SK-N-SH treated with all-trans-retinoic acid at 6 μM for 48 hours (cell line): ENCODE measurements around the gene ZCCHC7.

Experiments
- ATAC-seq: fragments of 200-7000 bp; cut with Tn5 transposase; 3 replicates; pipeline ENCODE4 v1.9.1; 2020; ENCODE audit warnings: mild to moderate bottlenecking, moderate library complexity
- ARNTL ChIP-seq: fragments of 450-650 bp; formaldehyde crosslinking; IDR thresholded peaks from 2 replicates; pipeline ENCODE4 v1.5.0; 2020; ENCODE audit warnings: low read depth, mild to moderate bottlenecking, moderate library complexity, borderline replicate concordance
- BACH2 ChIP-seq: fragments of 250-450 bp; sonication (Bioruptor Pico); IDR thresholded peaks from 2 replicates; pipeline ENCODE4 v1.9.0; 2021; ENCODE audit warnings: mild to moderate bottlenecking, borderline replicate concordance
- CSDC2 ChIP-seq: fragments of 250-450 bp; sonication (Bioruptor Pico); IDR thresholded peaks from 2 replicates; pipeline ENCODE4 v1.5.0; 2020; ENCODE audit warnings: mild to moderate bottlenecking, moderate library complexity
- ESRRG ChIP-seq: fragments of 250-450 bp; sonication (Bioruptor Pico); IDR thresholded peaks from 2 replicates; pipeline ENCODE4 v1.6.1; 2021; ENCODE audit warnings: mild to moderate bottlenecking
- GLIS3 ChIP-seq: fragments of 250-450 bp; sonication (Bioruptor Pico); IDR thresholded peaks from 2 replicates; pipeline ENCODE4 v1.5.0; 2020; ENCODE audit warnings: mild to moderate bottlenecking, moderate library complexity
- ISL1 ChIP-seq: fragments of 250-450 bp; sonication (Bioruptor Pico); IDR thresholded peaks from 2 replicates; pipeline ENCODE4 v2.1.2; 2022; ENCODE audit warnings: mild to moderate bottlenecking, moderate library complexity
- OSR1 ChIP-seq: fragments of 250-450 bp; sonication (Bioruptor Pico); IDR thresholded peaks from 2 replicates; pipeline ENCODE4 v1.8.0; 2022; ENCODE audit warnings: moderate library complexity, mild to moderate bottlenecking, inconsistent platforms
- PPARA ChIP-seq: fragments of 250-450 bp; sonication (Bioruptor Pico); IDR thresholded peaks from 2 replicates; pipeline ENCODE4 v1.5.0; 2020; ENCODE audit warnings: mild to moderate bottlenecking, borderline replicate concordance
- RARB ChIP-seq: fragments of 250-450 bp; sonication (Bioruptor Pico); IDR thresholded peaks from 2 replicates; pipeline ENCODE4 v1.8.0; 2021; ENCODE audit warnings: mild to moderate bottlenecking, moderate library complexity
- SNAI2 ChIP-seq: fragments of 250-450 bp; sonication (Bioruptor Pico); IDR thresholded peaks from 2 replicates; pipeline ENCODE4 v1.5.0; 2020; ENCODE audit warnings: mild to moderate bottlenecking, moderate library complexity
- TCF4 ChIP-seq: fragments of 250-450 bp; sonication (Bioruptor Pico); IDR thresholded peaks from 2 replicates; pipeline ENCODE4 v1.8.0; 2021; ENCODE audit warnings: mild to moderate bottlenecking, moderate library complexity, borderline replicate concordance
- TOX ChIP-seq: fragments of 250-450 bp; sonication (Bioruptor Pico); IDR thresholded peaks from 2 replicates; pipeline ENCODE4 v1.8.0; 2021; ENCODE audit warnings: mild to moderate bottlenecking, moderate library complexity, borderline replicate concordance
- ZC3H10 ChIP-seq: fragments of 250-450 bp; sonication (Bioruptor Pico); IDR thresholded peaks from 2 replicates; pipeline ENCODE4 v1.5.1; 2021; ENCODE audit warnings: mild to moderate bottlenecking, moderate library complexity
- ZFP3 ChIP-seq: fragments of 250-450 bp; sonication (Bioruptor Pico); IDR thresholded peaks from 2 replicates; pipeline ENCODE4 v1.5.0; 2020; ENCODE audit warnings: mild to moderate bottlenecking, moderate library complexity
- ZFP30 ChIP-seq: fragments of 450-650 bp; formaldehyde crosslinking; IDR thresholded peaks from 2 replicates; pipeline ENCODE4 v1.5.0; 2022; ENCODE audit warnings: mild to moderate bottlenecking, moderate library complexity
- ZNF565 ChIP-seq: fragments of 450-650 bp; formaldehyde crosslinking; conservative IDR thresholded peaks from 2 replicates; pipeline ENCODE4 v1.5.0; 2020; ENCODE audit warnings: low read depth, mild to moderate bottlenecking, moderate library complexity
- ZNF70 ChIP-seq: fragments of 450-650 bp; formaldehyde crosslinking; IDR thresholded peaks from 2 replicates; pipeline ENCODE4 v1.5.0; 2020; ENCODE audit warnings: mild to moderate bottlenecking, moderate library complexity
- ZNF8 ChIP-seq: fragments of 450-650 bp; formaldehyde crosslinking; IDR thresholded peaks from 2 replicates; pipeline ENCODE4 v1.5.0; 2020; ENCODE audit warnings: mild to moderate bottlenecking, moderate library complexity
- TF ChIP-seq, protein P1 (sequence below): fragments of 250-450 bp; sonication (Bioruptor Pico); IDR thresholded peaks from 2 replicates; pipeline ENCODE4 v1.5.0; 2020; ENCODE audit warnings: mild to moderate bottlenecking, moderate library complexity
- TF ChIP-seq, protein P2 (sequence below): fragments of 250-450 bp; sonication (Bioruptor Pico); IDR thresholded peaks from 2 replicates; pipeline ENCODE4 v1.5.1; 2021; ENCODE audit warnings: mild to moderate bottlenecking, moderate library complexity
- TF ChIP-seq, protein P3 (sequence below): fragments of 250-450 bp; sonication (Bioruptor Pico); IDR thresholded peaks from 2 replicates; pipeline ENCODE4 v1.5.1; 2020; ENCODE audit warnings: low read depth, mild to moderate bottlenecking, moderate library complexity
- TF ChIP-seq, protein P4 (sequence below): fragments of 250-450 bp; sonication (Bioruptor Pico); IDR thresholded peaks from 2 replicates; pipeline ENCODE4 v1.8.0; 2020; ENCODE audit warnings: mild to moderate bottlenecking, moderate library complexity, borderline replicate concordance
- TF ChIP-seq, protein P5 (sequence below): fragments of 250-450 bp; sonication (Bioruptor Pico); IDR thresholded peaks from 2 replicates; pipeline ENCODE4 v1.8.0; 2021; ENCODE audit warnings: low read depth, mild to moderate bottlenecking, moderate library complexity, borderline replicate concordance

The ZCCHC7 gene

DNA sequence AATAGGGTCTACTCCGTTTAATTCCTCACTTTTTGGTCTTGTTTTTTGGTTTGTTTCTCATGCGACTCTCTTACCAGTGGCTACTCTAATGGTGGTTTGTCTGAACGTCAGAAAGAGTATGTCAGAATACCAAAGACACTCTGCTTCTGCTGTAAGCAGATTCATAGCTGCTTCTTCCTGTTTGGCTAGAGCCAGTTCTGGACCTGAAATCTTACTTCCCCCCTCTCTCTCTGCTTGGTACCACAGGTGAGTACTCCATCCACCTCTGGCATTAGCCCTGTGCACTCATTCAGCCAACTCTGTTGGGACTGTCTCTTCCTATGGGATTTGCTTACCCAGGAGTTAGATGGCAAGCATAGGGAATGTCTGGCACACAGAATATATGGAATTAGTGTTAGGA is 6.6 kb downstream of the ZCCHC7 start:
- TF ChIP-seq GLIS3 (CRISPR knock-in tag): no peak
- TF ChIP-seq ZNF70: no peak
- TF ChIP-seq, protein P1, sequence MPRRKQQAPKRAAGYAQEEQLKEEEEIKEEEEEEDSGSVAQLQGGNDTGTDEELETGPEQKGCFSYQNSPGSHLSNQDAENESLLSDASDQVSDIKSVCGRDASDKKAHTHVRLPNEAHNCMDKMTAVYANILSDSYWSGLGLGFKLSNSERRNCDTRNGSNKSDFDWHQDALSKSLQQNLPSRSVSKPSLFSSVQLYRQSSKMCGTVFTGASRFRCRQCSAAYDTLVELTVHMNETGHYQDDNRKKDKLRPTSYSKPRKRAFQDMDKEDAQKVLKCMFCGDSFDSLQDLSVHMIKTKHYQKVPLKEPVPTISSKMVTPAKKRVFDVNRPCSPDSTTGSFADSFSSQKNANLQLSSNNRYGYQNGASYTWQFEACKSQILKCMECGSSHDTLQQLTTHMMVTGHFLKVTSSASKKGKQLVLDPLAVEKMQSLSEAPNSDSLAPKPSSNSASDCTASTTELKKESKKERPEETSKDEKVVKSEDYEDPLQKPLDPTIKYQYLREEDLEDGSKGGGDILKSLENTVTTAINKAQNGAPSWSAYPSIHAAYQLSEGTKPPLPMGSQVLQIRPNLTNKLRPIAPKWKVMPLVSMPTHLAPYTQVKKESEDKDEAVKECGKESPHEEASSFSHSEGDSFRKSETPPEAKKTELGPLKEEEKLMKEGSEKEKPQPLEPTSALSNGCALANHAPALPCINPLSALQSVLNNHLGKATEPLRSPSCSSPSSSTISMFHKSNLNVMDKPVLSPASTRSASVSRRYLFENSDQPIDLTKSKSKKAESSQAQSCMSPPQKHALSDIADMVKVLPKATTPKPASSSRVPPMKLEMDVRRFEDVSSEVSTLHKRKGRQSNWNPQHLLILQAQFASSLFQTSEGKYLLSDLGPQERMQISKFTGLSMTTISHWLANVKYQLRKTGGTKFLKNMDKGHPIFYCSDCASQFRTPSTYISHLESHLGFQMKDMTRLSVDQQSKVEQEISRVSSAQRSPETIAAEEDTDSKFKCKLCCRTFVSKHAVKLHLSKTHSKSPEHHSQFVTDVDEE: no peak
- no peak for TF ChIP-seq ARNTL
- no peak for TF ChIP-seq RARB (CRISPR knock-in tag)
- no peak for TF ChIP-seq TCF4 (CRISPR knock-in tag)
- TF ChIP-seq ZNF565 (CRISPR knock-in tag): no peak
- TF ChIP-seq ZFP30 (CRISPR knock-in tag): no peak
- TF ChIP-seq, protein P2, sequence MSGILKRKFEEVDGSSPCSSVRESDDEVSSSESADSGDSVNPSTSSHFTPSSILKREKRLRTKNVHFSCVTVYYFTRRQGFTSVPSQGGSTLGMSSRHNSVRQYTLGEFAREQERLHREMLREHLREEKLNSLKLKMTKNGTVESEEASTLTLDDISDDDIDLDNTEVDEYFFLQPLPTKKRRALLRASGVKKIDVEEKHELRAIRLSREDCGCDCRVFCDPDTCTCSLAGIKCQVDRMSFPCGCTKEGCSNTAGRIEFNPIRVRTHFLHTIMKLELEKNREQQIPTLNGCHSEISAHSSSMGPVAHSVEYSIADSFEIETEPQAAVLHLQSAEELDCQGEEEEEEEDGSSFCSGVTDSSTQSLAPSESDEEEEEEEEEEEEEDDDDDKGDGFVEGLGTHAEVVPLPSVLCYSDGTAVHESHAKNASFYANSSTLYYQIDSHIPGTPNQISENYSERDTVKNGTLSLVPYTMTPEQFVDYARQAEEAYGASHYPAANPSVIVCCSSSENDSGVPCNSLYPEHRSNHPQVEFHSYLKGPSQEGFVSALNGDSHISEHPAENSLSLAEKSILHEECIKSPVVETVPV: no peak
- TF ChIP-seq, protein P3, sequence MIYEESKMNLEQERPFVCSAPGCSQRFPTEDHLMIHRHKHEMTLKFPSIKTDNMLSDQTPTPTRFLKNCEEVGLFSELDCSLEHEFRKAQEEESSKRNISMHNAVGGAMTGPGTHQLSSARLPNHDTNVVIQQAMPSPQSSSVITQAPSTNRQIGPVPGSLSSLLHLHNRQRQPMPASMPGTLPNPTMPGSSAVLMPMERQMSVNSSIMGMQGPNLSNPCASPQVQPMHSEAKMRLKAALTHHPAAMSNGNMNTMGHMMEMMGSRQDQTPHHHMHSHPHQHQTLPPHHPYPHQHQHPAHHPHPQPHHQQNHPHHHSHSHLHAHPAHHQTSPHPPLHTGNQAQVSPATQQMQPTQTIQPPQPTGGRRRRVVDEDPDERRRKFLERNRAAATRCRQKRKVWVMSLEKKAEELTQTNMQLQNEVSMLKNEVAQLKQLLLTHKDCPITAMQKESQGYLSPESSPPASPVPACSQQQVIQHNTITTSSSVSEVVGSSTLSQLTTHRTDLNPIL (CRISPR knock-in tag): no peak
- TF ChIP-seq SNAI2 (CRISPR knock-in tag): no peak
- no peak for TF ChIP-seq ZC3H10 (CRISPR knock-in tag)
- TF ChIP-seq ZNF8 (CRISPR knock-in tag): no peak
- TF ChIP-seq, protein P4, sequence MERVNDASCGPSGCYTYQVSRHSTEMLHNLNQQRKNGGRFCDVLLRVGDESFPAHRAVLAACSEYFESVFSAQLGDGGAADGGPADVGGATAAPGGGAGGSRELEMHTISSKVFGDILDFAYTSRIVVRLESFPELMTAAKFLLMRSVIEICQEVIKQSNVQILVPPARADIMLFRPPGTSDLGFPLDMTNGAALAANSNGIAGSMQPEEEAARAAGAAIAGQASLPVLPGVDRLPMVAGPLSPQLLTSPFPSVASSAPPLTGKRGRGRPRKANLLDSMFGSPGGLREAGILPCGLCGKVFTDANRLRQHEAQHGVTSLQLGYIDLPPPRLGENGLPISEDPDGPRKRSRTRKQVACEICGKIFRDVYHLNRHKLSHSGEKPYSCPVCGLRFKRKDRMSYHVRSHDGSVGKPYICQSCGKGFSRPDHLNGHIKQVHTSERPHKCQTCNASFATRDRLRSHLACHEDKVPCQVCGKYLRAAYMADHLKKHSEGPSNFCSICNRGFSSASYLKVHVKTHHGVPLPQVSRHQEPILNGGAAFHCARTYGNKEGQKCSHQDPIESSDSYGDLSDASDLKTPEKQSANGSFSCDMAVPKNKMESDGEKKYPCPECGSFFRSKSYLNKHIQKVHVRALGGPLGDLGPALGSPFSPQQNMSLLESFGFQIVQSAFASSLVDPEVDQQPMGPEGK (CRISPR knock-in tag): no peak
- no peak for TF ChIP-seq ZFP3 (CRISPR knock-in tag)
- no peak for TF ChIP-seq TOX (CRISPR knock-in tag)
- ATAC-seq: no peak

DNA sequence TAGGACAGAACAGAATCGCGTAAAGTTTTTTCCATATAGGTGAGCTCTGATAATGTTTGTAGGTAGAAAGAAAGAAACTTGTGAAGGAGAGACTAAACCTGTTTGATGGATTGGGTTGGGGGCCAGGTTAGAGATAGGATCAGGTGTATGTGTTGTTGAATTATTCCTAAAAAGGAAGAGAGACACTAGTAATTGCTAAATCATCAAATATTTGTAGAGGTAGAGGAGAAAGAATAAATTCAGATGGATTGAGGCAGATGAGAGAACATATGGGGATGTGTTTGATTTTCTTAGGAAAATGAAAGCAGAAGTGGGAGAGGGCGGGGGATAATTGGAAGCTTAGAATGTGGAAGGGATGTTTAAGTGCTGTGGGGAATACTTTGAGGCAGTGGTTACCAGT is 7.7 kb downstream of the ZCCHC7 start:
- ATAC-seq: no peak
- TF ChIP-seq ZFP30 (CRISPR knock-in tag): no peak
- TF ChIP-seq OSR1 (CRISPR knock-in tag): no peak
- TF ChIP-seq TCF4 (CRISPR knock-in tag): no peak
- TF ChIP-seq ZNF70: no peak
- no peak for TF ChIP-seq CSDC2 (CRISPR knock-in tag)
- no peak for TF ChIP-seq RARB (CRISPR knock-in tag)
- no peak for TF ChIP-seq ZNF565 (CRISPR knock-in tag)
- TF ChIP-seq GLIS3 (CRISPR knock-in tag): no peak
- TF ChIP-seq PPARA (CRISPR knock-in tag): no peak
- TF ChIP-seq ZNF8 (CRISPR knock-in tag): no peak
- TF ChIP-seq ZC3H10 (CRISPR knock-in tag): no peak
- no peak for TF ChIP-seq SNAI2 (CRISPR knock-in tag)
- no peak for TF ChIP-seq ARNTL

DNA sequence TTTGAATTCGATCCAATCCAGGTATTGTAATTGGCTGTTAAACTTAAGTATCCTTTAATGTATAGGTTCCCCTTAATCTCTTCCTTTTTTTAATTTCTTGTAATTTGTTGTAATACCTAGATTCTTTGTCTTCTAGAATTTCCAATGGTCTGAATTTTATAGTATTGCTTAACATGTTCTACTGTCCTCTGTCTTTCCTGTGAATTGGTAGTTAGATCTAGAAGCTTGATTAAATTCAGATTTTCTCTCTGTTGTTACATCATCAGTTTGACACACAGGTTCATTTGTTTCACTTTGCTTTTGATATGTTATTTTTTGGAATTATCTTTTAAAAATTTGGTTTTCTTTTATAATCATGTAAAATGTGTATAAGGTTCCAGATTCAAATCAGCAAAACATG is 13.8 kb downstream of the ZCCHC7 start:
- TF ChIP-seq, protein P5, sequence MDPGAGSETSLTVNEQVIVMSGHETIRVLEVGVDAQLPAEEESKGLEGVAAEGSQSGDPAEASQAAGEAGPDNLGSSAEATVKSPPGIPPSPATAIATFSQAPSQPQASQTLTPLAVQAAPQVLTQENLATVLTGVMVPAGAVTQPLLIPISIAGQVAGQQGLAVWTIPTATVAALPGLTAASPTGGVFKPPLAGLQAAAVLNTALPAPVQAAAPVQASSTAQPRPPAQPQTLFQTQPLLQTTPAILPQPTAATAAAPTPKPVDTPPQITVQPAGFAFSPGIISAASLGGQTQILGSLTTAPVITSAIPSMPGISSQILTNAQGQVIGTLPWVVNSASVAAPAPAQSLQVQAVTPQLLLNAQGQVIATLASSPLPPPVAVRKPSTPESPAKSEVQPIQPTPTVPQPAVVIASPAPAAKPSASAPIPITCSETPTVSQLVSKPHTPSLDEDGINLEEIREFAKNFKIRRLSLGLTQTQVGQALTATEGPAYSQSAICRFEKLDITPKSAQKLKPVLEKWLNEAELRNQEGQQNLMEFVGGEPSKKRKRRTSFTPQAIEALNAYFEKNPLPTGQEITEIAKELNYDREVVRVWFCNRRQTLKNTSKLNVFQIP (CRISPR knock-in tag): no peak
- TF ChIP-seq ZFP30 (CRISPR knock-in tag): no peak
- TF ChIP-seq ARNTL: no peak
- TF ChIP-seq ZC3H10 (CRISPR knock-in tag): no peak
- TF ChIP-seq GLIS3 (CRISPR knock-in tag): no peak
- no peak for TF ChIP-seq RARB (CRISPR knock-in tag)
- no peak for TF ChIP-seq ZNF8 (CRISPR knock-in tag)
- TF ChIP-seq, protein P3 (CRISPR knock-in tag): no peak
- TF ChIP-seq ESRRG: no peak
- no peak for TF ChIP-seq ISL1
- no peak for TF ChIP-seq ZNF565 (CRISPR knock-in tag)
- TF ChIP-seq BACH2 (CRISPR knock-in tag): no peak
- TF ChIP-seq, protein P2: no peak
- no peak for TF ChIP-seq SNAI2 (CRISPR knock-in tag)
- no peak for TF ChIP-seq ZNF70
- no peak for TF ChIP-seq ZFP3 (CRISPR knock-in tag)
- no peak for TF ChIP-seq TOX (CRISPR knock-in tag)
- no peak for TF ChIP-seq TCF4 (CRISPR knock-in tag)
- TF ChIP-seq, all 23 proteins: peak for 0
- ATAC-seq: no peak
